Sigmoid colon (tissue), 4 donors: ENCODE results near the gene CHTF18.

Experiments
- EP300 ChIP-seq, 4 donors: sonication (generic); formaldehyde crosslinking; IDR thresholded peaks; one replicate each; pipeline ENCODE4 v1.6.1; 2017; ENCODE audit warnings: antibody characterized with exemption in 4 of 4
- POLR2AphosphoS5 ChIP-seq, 4 donors: sonication (generic); formaldehyde crosslinking; IDR thresholded peaks; one replicate each; pipeline ENCODE4 v1.6.1; 2017; ENCODE audit warnings: antibody characterized with exemption in 4 of 4
- TF ChIP-seq, protein P1 (sequence below), 4 experiments: fragments of 450-650 bp in 3 of 4; fragments of 200-600 bp in 1 of 4; IDR thresholded peaks; one replicate each; pipeline ENCODE4 v1.5.1; 2016 to 2019; ENCODE audit warnings: antibody characterized with exemption in 4 of 4, mild to moderate bottlenecking in 3 of 4, moderate library complexity in 2 of 4

DNA sequence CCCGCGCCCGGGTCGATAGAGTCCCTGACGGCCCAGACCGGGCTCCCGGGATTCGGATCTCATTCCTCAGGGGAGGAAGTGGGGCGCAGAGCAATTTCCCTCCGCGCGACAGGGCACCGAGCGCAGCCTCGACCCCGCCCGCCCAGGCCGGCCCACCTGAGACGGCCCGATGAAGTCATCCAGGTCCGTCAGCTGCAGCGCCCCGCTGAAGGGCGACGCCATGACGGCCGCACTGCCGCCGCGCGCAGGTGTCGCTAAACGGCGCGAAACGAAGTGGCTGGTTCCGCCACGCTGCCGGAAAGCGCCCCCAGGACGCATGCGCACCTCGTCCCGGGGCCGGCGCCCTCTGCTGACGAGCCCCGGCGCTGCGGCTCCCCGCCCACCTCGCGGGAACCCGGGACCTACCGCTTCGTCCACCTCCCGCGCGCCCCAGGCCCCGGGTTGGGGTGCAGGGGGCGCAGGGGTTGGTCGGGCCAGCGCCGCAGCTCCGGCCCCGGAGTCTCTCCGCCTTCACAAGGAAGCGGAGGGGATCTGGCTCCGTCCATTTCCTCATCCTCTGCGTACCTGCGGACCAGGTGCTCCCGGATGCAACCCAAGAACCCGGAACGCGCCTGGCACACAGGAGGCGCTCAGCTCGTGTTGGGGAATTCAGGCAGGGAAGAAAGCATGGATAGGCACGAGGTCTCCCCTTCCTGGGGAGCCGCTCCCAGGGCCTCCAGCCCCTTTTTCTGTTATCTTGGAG, 47.5 kb upstream of the CHTF18 start, which contains the start of gene CIAO3:
- TF ChIP-seq, protein P1, sequence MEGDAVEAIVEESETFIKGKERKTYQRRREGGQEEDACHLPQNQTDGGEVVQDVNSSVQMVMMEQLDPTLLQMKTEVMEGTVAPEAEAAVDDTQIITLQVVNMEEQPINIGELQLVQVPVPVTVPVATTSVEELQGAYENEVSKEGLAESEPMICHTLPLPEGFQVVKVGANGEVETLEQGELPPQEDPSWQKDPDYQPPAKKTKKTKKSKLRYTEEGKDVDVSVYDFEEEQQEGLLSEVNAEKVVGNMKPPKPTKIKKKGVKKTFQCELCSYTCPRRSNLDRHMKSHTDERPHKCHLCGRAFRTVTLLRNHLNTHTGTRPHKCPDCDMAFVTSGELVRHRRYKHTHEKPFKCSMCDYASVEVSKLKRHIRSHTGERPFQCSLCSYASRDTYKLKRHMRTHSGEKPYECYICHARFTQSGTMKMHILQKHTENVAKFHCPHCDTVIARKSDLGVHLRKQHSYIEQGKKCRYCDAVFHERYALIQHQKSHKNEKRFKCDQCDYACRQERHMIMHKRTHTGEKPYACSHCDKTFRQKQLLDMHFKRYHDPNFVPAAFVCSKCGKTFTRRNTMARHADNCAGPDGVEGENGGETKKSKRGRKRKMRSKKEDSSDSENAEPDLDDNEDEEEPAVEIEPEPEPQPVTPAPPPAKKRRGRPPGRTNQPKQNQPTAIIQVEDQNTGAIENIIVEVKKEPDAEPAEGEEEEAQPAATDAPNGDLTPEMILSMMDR (IDR thresholded peaks at IDR 0.05) = peak; percentile 62 to 97 (median 72)
- no peak for TF ChIP-seq EP300 (IDR thresholded peaks at IDR 0.05)
- peak; percentile 95 to 99 (median 98) for TF ChIP-seq POLR2AphosphoS5 (IDR thresholded peaks at IDR 0.05)
